HCT116 (cell line): ENCODE data around the gene GNPDA1. TPM values are rescaled to one million over a fixed set of nuclear protein-coding genes. Genes with fewer than 3 reads are reported as not detected.

Experiments
- ATAC-seq: fragments of 200-7000 bp; cut with Tn5 transposase; 2 replicates; pipeline ENCODE4 v1.9.1; 2020; ENCODE audit warnings: mild to moderate bottlenecking, moderate library complexity
- BruUV-seq: library from RNA; stranded (reverse); fragments of 400-500 nt; replicated peaks from 2 replicates; lab custom pipeline; 2021; lab: Mats Ljungman, UMichigan
- CTCF ChIA-PET: fragments of 300-600 bp; sonication (Branson Sonifier 250); formaldehyde crosslinking; loops from one replicate; lab custom pipeline; 2021; ENCODE audit warnings: antibody characterized with exemption; lab: Charles Lee
- POLR2A ChIA-PET: fragments of 300-600, 350-600 bp; sonication (Branson Sonifier 250); formaldehyde crosslinking; loops from one replicate; lab custom pipeline; 2021; ENCODE audit warnings: antibody characterized with exemption; lab: Charles Lee
- RAD21 ChIA-PET, 2 experiments: fragments of 300-600 bp; sonication (Branson Sonifier 250); formaldehyde crosslinking; loops; one replicate each; lab custom pipeline; 2023; ENCODE audit warnings: low total read pairs in 2 of 2; ENCODE audit not compliant: uncharacterized antibody in 2 of 2, unreplicated experiment in 2 of 2, low non-redundant PET in 1 of 2; lab: Charles Lee
- DNase-seq: peaks from one replicate; pipeline ENCODE4 v3.0.0-alpha.2; 2010; ENCODE audit warnings: low read depth, low spot score
- H2AFZ ChIP-seq: fragments of 200-600 bp; shearing (Covaris generic), sonication (generic); 2 replicates; pipeline ENCODE4 v1.6.1; 2017; ENCODE audit warnings: low read depth, mixed run types, mixed read lengths, antibody characterized with exemption, low read length; ENCODE audit not compliant: poor library complexity, severe bottlenecking
- H3K27ac ChIP-seq: 2 replicates; pipeline ENCODE4 v1.5.1; 2012; ENCODE audit warnings: low read depth, low read length
- H3K27me3 ChIP-seq: fragments of 200-600 bp; sonication (generic); 2 replicates; pipeline ENCODE4 v1.6.1; 2016; ENCODE audit warnings: mixed run types, low read length, mixed read lengths; ENCODE audit not compliant: insufficient read depth
- H3K36me3 ChIP-seq, 2 experiments: fragments of 200-500 bp in 1 of 2; fragments of 200-600 bp in 1 of 2; sonication (Bioruptor generic) in 1 of 2; sonication (generic) in 1 of 2; 2 replicates each; pipeline versions ENCODE4 v1.5.1 to v1.6.1; 2014 to 2016; ENCODE audit warnings: low read length in 2 of 2, inconsistent platforms in 1 of 2, mixed read lengths in 1 of 2, mixed run types in 1 of 2; ENCODE audit not compliant: insufficient read depth in 2 of 2, control insufficient read depth in 1 of 2
- H3K4me1 ChIP-seq, 2 experiments: fragments of 200-600 bp in 1 of 2; sonication (generic) in 1 of 2; 2 replicates each; pipeline versions ENCODE4 v1.5.1 to v1.6.1; 2012 to 2017; ENCODE audit warnings: low read length in 2 of 2, inconsistent platforms in 1 of 2, mild to moderate bottlenecking in 1 of 2, mixed read lengths in 1 of 2, mixed run types in 1 of 2, moderate library complexity in 1 of 2; ENCODE audit not compliant: insufficient read depth in 2 of 2, control insufficient read depth in 1 of 2
- H3K4me2 ChIP-seq: fragments of 200-600 bp; sonication (generic); 2 replicates; pipeline ENCODE4 v1.6.1; 2017; ENCODE audit warnings: mixed run types, low read length, mixed read lengths
- H3K4me3 ChIP-seq, 2 experiments: fragments of 200-600 bp in 1 of 2; sonication (generic) in 1 of 2; replicated peaks in 1 of 2; 2 replicates each; pipeline ENCODE4 v1.5.1; 2011 to 2016; ENCODE audit warnings: low read length in 2 of 2, control low read depth in 1 of 2, low read depth in 1 of 2, mild to moderate bottlenecking in 1 of 2, mixed read lengths in 1 of 2, mixed run types in 1 of 2
- H3K79me2 ChIP-seq: fragments of 200-600 bp; sonication (generic); 2 replicates; pipeline ENCODE4 v1.6.1; 2017; ENCODE audit warnings: mild to moderate bottlenecking, mixed run types, low read length, moderate library complexity, mixed read lengths; ENCODE audit not compliant: insufficient read depth
- H3K9ac ChIP-seq: fragments of 200-600 bp; sonication (generic); 2 replicates; pipeline ENCODE4 v1.6.1; 2016; ENCODE audit warnings: low read length, mixed read lengths
- H3K9me2 ChIP-seq: fragments of 200-600 bp; sonication (generic), shearing (Covaris generic); 2 replicates; pipeline ENCODE4 v1.6.1; 2017; ENCODE audit warnings: mixed run types, mild to moderate bottlenecking, moderate library complexity; ENCODE audit not compliant: insufficient read depth
- H3K9me3 ChIP-seq, 2 experiments: fragments of 200-500 bp in 1 of 2; fragments of 200-600 bp in 1 of 2; sonication (Bioruptor generic) in 1 of 2; sonication (generic) in 1 of 2; 2 replicates each; pipeline ENCODE4 v1.6.1; 2014 to 2017; ENCODE audit warnings: low read length in 2 of 2, mixed read lengths in 2 of 2, inconsistent platforms in 1 of 2, low read depth in 1 of 2, mild to moderate bottlenecking in 1 of 2, mixed run types in 1 of 2, moderate library complexity in 1 of 2; ENCODE audit not compliant: control insufficient read depth in 1 of 2, insufficient read depth in 1 of 2
- H4K20me1 ChIP-seq: fragments of 200-600 bp; sonication (generic), shearing (Covaris generic); 2 replicates; pipeline ENCODE4 v1.6.1; 2017; ENCODE audit warnings: mixed run types, mild to moderate bottlenecking, moderate library complexity; ENCODE audit not compliant: insufficient read depth
- CEBPB ChIP-seq: IDR thresholded peaks from 2 replicates; pipeline ENCODE4 v1.6.1; 2012; ENCODE audit warnings: low read depth
- EGR1 ChIP-seq: IDR thresholded peaks from 2 replicates; pipeline ENCODE4 v1.6.1; 2012; ENCODE audit warnings: low read depth
- ELF1 ChIP-seq: IDR thresholded peaks from 2 replicates; pipeline ENCODE4 v1.6.1; 2012; ENCODE audit warnings: low read depth, borderline replicate concordance
- EZH2 ChIP-seq: fragments of 200-600 bp; sonication (generic); IDR thresholded peaks from 2 replicates; pipeline ENCODE4 v1.6.1; 2017; ENCODE audit warnings: antibody characterized with exemption, mixed run types
- EZH2phosphoT487 ChIP-seq: fragments of 200-600 bp; IDR thresholded peaks from 2 replicates; pipeline ENCODE4 v1.6.1; 2018; ENCODE audit warnings: antibody characterized with exemption, borderline replicate concordance
- FOSL1 ChIP-seq: IDR thresholded peaks from 2 replicates; pipeline ENCODE4 v1.6.1; 2012; ENCODE audit warnings: low read depth
- JUND ChIP-seq: IDR thresholded peaks from 2 replicates; pipeline ENCODE4 v1.6.1; 2012
- POLR2AphosphoS5 ChIP-seq: IDR thresholded peaks from 2 replicates; pipeline ENCODE4 v1.6.1; 2011; ENCODE audit warnings: mild to moderate bottlenecking, low read depth, low read length, moderate library complexity
- RAD21 ChIP-seq: IDR thresholded peaks from 2 replicates; pipeline ENCODE4 v1.6.1; 2012; ENCODE audit warnings: low read depth, mild to moderate bottlenecking
- SRF ChIP-seq: IDR thresholded peaks from 2 replicates; pipeline ENCODE4 v1.6.1; 2012; ENCODE audit warnings: low read depth
- TCF7L2 ChIP-seq: IDR thresholded peaks from 2 replicates; pipeline ENCODE4 v1.7.0; 2011; ENCODE audit warnings: borderline replicate concordance, inconsistent platforms; ENCODE audit not compliant: insufficient read depth, insufficient read length; ENCODE audit errors: extremely low read depth
- YY1 ChIP-seq: IDR thresholded peaks from 2 replicates; pipeline ENCODE4 v1.6.1; 2011; ENCODE audit warnings: low read length, low read depth, moderate library complexity, mild to moderate bottlenecking; ENCODE audit not compliant: insufficient replicate concordance; ENCODE audit errors: extremely low read depth
- ZNF274 ChIP-seq: fragments of 200-500 bp; sonication (Bioruptor generic); IDR thresholded peaks from 2 replicates; pipeline ENCODE4 v1.6.1; 2014; ENCODE audit warnings: mild to moderate bottlenecking, low read depth, low read length, inconsistent platforms
- intact Hi-C: fragments of 100-400 bp; cut with micrococcal nuclease; formaldehyde crosslinking; loops from 2 replicates; pipeline ENCODE4 v1.10.0; 2022
- total RNA-seq: library from RNA; stranded (reverse); gene quantifications from one replicate; pipeline ENCODE4 v1.2.1, GENCODE V29; 2021; ENCODE audit not compliant: unreplicated experiment
- TF ChIP-seq, protein P1 (sequence below): IDR thresholded peaks from 2 replicates; pipeline ENCODE4 v1.6.1; 2012; ENCODE audit warnings: low read depth
- TF ChIP-seq, protein P2 (sequence below), 3 experiments: fragments of 200-600 bp in 1 of 3; sonication (generic) in 1 of 3; IDR thresholded peaks in 2 of 3; conservative IDR thresholded peaks in 1 of 3; 2 replicates each; pipeline ENCODE4 v1.5.1; 2012 to 2017; ENCODE audit warnings: low read depth in 2 of 3, low read length in 2 of 3, antibody characterized with exemption in 1 of 3, borderline replicate concordance in 1 of 3, control low read depth in 1 of 3, mild to moderate bottlenecking in 1 of 3, mixed read lengths in 1 of 3, mixed run types in 1 of 3, moderate library complexity in 1 of 3; ENCODE audit not compliant: insufficient read depth in 1 of 3
- TF ChIP-seq, protein P3 (sequence below): IDR thresholded peaks from 2 replicates; pipeline ENCODE4 v1.6.1; 2012
- TF ChIP-seq, protein P4 (sequence below): IDR thresholded peaks from 2 replicates; pipeline ENCODE4 v1.6.1; 2012

GNPDA1 gene
- total RNA-seq, 1 experiment from 2014 or later = 45.6 TPM

DNA sequence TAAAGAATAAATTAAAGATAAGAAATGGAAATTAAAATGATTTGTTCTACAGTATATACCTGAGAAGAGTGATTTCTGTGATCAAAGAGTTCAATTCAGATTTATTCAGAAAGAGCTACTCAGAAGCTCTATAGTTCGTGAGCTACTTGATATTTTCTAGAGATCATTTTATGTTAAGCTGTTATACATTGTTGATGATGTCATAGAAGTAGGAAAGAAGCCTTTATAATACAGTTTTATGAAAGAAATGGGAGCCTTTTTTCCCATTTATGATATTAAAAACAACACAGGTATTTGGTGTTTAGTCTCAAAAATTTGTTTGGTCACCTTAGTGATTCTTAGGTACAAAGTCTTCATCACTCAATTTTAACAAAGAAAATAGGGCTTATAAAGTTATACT lies 23.1 kb downstream of the GNPDA1 start:
- H3K9me3 ChIP-seq = no peaks in the 10 kb centered on the region
- H4K20me1 ChIP-seq = no peaks in the 10 kb centered on the region
- H3K4me3 ChIP-seq = no peak overlapping the region
- no peak for DNase-seq
- no peak overlapping the region for H3K4me2 ChIP-seq
- RAD21 ChIA-PET = no interaction called here
- no TSS peak for BruUV-seq
- H3K36me3 ChIP-seq = peaks cover 13 to 32% of the 10 kb centered on the region in 2 experiments; a peak in 3 of 4 replicates
- no peaks in the 10 kb centered on the region for H3K9me2 ChIP-seq
- no peak for ATAC-seq
- POLR2A ChIA-PET = interaction anchor here (0.6 to 1.0 kb wide), 2 partner anchors 21 to 194 kb away, joined by 3 read pairs; partner anchors contain the start of gene RNF14
- CTCF ChIA-PET = interaction anchor here (0.6 to 3.9 kb wide), 8 partner anchors 20 to 561 kb away, joined by 3 to 39 read pairs (median 6); partner anchors contain the start of genes GNPDA1 and RNF14
- TF ChIP-seq TCF7L2 (no peak), JUND (no peak), EZH2phosphoT487 (no peak), POLR2AphosphoS5 (no peak), ELF1 (no peak), CEBPB (no peak), FOSL1 (no peak), RAD21 (no peak), SRF (no peak), ZNF274 (no peak), EGR1 (no peak), EZH2 (no peak), YY1 (no peak)
- TF ChIP-seq, protein P1, sequence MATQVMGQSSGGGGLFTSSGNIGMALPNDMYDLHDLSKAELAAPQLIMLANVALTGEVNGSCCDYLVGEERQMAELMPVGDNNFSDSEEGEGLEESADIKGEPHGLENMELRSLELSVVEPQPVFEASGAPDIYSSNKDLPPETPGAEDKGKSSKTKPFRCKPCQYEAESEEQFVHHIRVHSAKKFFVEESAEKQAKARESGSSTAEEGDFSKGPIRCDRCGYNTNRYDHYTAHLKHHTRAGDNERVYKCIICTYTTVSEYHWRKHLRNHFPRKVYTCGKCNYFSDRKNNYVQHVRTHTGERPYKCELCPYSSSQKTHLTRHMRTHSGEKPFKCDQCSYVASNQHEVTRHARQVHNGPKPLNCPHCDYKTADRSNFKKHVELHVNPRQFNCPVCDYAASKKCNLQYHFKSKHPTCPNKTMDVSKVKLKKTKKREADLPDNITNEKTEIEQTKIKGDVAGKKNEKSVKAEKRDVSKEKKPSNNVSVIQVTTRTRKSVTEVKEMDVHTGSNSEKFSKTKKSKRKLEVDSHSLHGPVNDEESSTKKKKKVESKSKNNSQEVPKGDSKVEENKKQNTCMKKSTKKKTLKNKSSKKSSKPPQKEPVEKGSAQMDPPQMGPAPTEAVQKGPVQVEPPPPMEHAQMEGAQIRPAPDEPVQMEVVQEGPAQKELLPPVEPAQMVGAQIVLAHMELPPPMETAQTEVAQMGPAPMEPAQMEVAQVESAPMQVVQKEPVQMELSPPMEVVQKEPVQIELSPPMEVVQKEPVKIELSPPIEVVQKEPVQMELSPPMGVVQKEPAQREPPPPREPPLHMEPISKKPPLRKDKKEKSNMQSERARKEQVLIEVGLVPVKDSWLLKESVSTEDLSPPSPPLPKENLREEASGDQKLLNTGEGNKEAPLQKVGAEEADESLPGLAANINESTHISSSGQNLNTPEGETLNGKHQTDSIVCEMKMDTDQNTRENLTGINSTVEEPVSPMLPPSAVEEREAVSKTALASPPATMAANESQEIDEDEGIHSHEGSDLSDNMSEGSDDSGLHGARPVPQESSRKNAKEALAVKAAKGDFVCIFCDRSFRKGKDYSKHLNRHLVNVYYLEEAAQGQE = no peak
- TF ChIP-seq, protein P2, sequence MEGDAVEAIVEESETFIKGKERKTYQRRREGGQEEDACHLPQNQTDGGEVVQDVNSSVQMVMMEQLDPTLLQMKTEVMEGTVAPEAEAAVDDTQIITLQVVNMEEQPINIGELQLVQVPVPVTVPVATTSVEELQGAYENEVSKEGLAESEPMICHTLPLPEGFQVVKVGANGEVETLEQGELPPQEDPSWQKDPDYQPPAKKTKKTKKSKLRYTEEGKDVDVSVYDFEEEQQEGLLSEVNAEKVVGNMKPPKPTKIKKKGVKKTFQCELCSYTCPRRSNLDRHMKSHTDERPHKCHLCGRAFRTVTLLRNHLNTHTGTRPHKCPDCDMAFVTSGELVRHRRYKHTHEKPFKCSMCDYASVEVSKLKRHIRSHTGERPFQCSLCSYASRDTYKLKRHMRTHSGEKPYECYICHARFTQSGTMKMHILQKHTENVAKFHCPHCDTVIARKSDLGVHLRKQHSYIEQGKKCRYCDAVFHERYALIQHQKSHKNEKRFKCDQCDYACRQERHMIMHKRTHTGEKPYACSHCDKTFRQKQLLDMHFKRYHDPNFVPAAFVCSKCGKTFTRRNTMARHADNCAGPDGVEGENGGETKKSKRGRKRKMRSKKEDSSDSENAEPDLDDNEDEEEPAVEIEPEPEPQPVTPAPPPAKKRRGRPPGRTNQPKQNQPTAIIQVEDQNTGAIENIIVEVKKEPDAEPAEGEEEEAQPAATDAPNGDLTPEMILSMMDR (IDR thresholded peaks at IDR 0.05 in 2 of 3, conservative IDR thresholded peaks at IDR 0.05 in 1 of 3; ENCODE audit: borderline replicate concordance in 1 of 3, insufficient read depth in 1 of 3, low read depth in 2 of 3, low read length in 2 of 3) = no peak
- TF ChIP-seq, protein P3, sequence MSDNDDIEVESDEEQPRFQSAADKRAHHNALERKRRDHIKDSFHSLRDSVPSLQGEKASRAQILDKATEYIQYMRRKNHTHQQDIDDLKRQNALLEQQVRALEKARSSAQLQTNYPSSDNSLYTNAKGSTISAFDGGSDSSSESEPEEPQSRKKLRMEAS = no peak
- TF ChIP-seq, protein P4, sequence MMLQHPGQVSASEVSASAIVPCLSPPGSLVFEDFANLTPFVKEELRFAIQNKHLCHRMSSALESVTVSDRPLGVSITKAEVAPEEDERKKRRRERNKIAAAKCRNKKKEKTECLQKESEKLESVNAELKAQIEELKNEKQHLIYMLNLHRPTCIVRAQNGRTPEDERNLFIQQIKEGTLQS = no peak
- H3K79me2 ChIP-seq = no peaks in the 10 kb centered on the region
- H3K27ac ChIP-seq = no peak overlapping the region
- no peaks in the 10 kb centered on the region for H3K4me1 ChIP-seq
- H2AFZ ChIP-seq = no peak overlapping the region
- H3K9ac ChIP-seq = no peak overlapping the region
- intact Hi-C loops = no loop called here
- no peaks in the 10 kb centered on the region for H3K27me3 ChIP-seq
